Ovary (tissue), 9 donors: ENCODE results near the gene EML6. TPM values are rescaled to one million over a fixed set of nuclear protein-coding genes. Genes with fewer than 3 reads are reported as not detected.
"Not testable (repeated sequence)": the region's sequence is repeated elsewhere in the genome, so short reads cannot be mapped to it uniquely, and the experiment has no call there.

Experiments
- DNase-seq, 5 donors: peaks; one replicate each; pipeline ENCODE4 v3.0.0-alpha.2; 2019 to 2020
- H3K27ac ChIP-seq, 2 donors: fragments of 200-600 bp; one replicate each; pipeline versions ENCODE4 v1.5.1 to v1.8.0; 2019 to 2022
- H3K27me3 ChIP-seq: fragments of 200-600 bp; one replicate; pipeline ENCODE4 v1.8.0; 2022
- H3K36me3 ChIP-seq: fragments of 200-600 bp; sonication (generic); one replicate; pipeline ENCODE4 v1.5.1; 2019
- H3K4me1 ChIP-seq: one replicate; pipeline ENCODE4 v1.8.1; 2013; ENCODE audit warnings: mild to moderate bottlenecking, moderate library complexity; ENCODE audit not compliant: insufficient read depth
- H3K4me3 ChIP-seq: fragments of 200-600 bp; sonication (generic); one replicate; pipeline ENCODE4 v1.5.1; 2017
- H3K9me3 ChIP-seq, 2 donors: fragments of 200-600 bp in 1 of 2; sonication (generic) in 1 of 2; one replicate each; pipeline versions ENCODE4 v1.5.1 to v1.8.1; 2013 to 2019; ENCODE audit warnings: mild to moderate bottlenecking in 1 of 2, moderate library complexity in 1 of 2
- CTCF ChIP-seq, 3 donors: fragments of 450-650 bp in 2 of 3; fragments of 200-600 bp in 1 of 3; IDR thresholded peaks; one replicate each; pipeline versions ENCODE4 v1.5.1 to v1.8.0; 2016 to 2022; ENCODE audit warnings: antibody characterized with exemption in 3 of 3, mild to moderate bottlenecking in 1 of 3
- EP300 ChIP-seq: sonication (generic); formaldehyde crosslinking; IDR thresholded peaks from one replicate; pipeline ENCODE4 v1.6.1; 2017; ENCODE audit warnings: antibody characterized with exemption
- POLR2A ChIP-seq: fragments of 450-650 bp; IDR thresholded peaks from one replicate; pipeline ENCODE4 v1.6.1; 2017; ENCODE audit warnings: antibody characterized with exemption, mild to moderate bottlenecking, moderate library complexity
- WGBS, 3 donors: extraction: QIAGEN DNeasy Blood & Tissue Kit in 1 of 3; methylation state at CpG; one replicate each; pipeline versions ENCODE4 v1.1.5 to v1.1.7; 2013 to 2017; 5-methylcytosine and 5-hydroxymethylcytosine counted together
- intact Hi-C, 4 donors: fragments of 100-400 bp; cut with DNase I; formaldehyde crosslinking; loops; one replicate each; pipeline versions ENCODE4 v1.11.0 to v1.15.1; 2022 to 2023
- polyA plus RNA-seq, 2 donors: library from polyadenylated mRNA; stranded (reverse); fragments of 200-250 nt in 1 of 2; fragments of 350-450 nt in 1 of 2; fragmentation: Illumina TruSeq in 1 of 2; extraction: RNeasy Lipid Tissue Mini Kit (QIAGEN cat#74804) in 1 of 2; gene quantifications; one replicate each; pipeline ENCODE4 v1.2.3, GENCODE V29; 2013 to 2014
- total RNA-seq, 7 donors: library from RNA; depleted of rRNA in 2 of 7; stranded (reverse); fragments of >200 nt in 2 of 7; fragmentation: NEBNext Ultra II Directional in 3 of 7; extraction: Animal tissue kit (Norgen Biotek cat#: 25700) in 3 of 7; gene quantifications; one replicate each; pipeline versions ENCODE4 v1.1.0 to v1.2.4, GENCODE V29; 2016 to 2023
- donor health status: DM: no; HTN: no; CAD: no; lungs with moderate emphysema.
- donor health status: DM: no; HTN: no; CAD: no.
- donor health status: Bipolar disorder and iron deficiency.
- donor health status: DM: yes; HTN: yes; CAD: no.
- donor health status: DM: no; HTN: no; CAD: no.
- donor health status: DM: yes; HTN: yes; CAD: no.

The EML6 gene
- total and polyA plus RNA-seq, 9 donors, result 0.22 to 3.7 (median 0.48) TPM

GRCh38 chr2:54695378-54695777 lies 28.1 kb upstream of the EML6 start:
- Histone ChIP-seq H3K4me3 (no peak overlapping the region), H3K4me1 (no peaks in the 10 kb centered on the region), H3K9me3 (no peaks in the 10 kb centered on the region), H3K27me3 (no peaks in the 10 kb centered on the region), H3K36me3 (no peaks in the 10 kb centered on the region), H3K27ac (no peak overlapping the region)
- WGBS, 3 donors, result 97 to 98% (median 98%) methylated on average over 4 of the region's 4 CpGs
- intact Hi-C loops, result no loop called here
- TF ChIP-seq POLR2A, result no peak
- TF ChIP-seq EP300, result no peak
- no peak for DNase-seq

- no peaks in the 10 kb centered on the region for H3K27me3 ChIP-seq
- no peaks in the 10 kb centered on the region for H3K36me3 ChIP-seq
- 89 to 100% (median 95%) methylated on average over 1 of the region's 1 CpG for WGBS, 3 donors
- no peaks in the 10 kb centered on the region for H3K9me3 ChIP-seq
- no peaks in the 10 kb centered on the region for H3K4me1 ChIP-seq
- no peak for DNase-seq
- no peak for TF ChIP-seq EP300
- TF ChIP-seq POLR2A, result no peak
- no peak for TF ChIP-seq CTCF (IDR thresholded peaks at IDR 0.05)
- no peak overlapping the region for H3K27ac ChIP-seq
- no peak overlapping the region for H3K4me3 ChIP-seq
- intact Hi-C loops, result no loop called here
These were observed 25.5 kb upstream of the EML6 start for GRCh38 chr2:54697934-54698333.

- H3K27me3 ChIP-seq, H3K9me3 ChIP-seq, intact Hi-C loops, H3K27ac ChIP-seq, H3K36me3 ChIP-seq, H3K4me1 ChIP-seq, DNase-seq, H3K4me3 ChIP-seq: not testable (repeated sequence)
- WGBS, 3 donors, result 92 to 98% (median 97%) methylated on average over 30 to 37 of the region's 37 CpGs
These were observed 24.5 kb upstream of the EML6 start for GRCh38 chr2:54698926-54699325.

GRCh38 chr2:54699665-54700064 lies 23.8 kb upstream of the EML6 start:
- intact Hi-C loops, result loop anchor here in 1 of 4 donors (10.0 kb wide), 2 partner anchors 165 to 595 kb away; no protein-coding TSS in a partner anchor
- H3K4me1 ChIP-seq, result no peaks in the 10 kb centered on the region
- TF ChIP-seq CTCF (IDR thresholded peaks at IDR 0.05), result no peak
- no peak for TF ChIP-seq EP300
- no peak for TF ChIP-seq POLR2A
- no peak for DNase-seq
- H3K27me3 ChIP-seq, result no peaks in the 10 kb centered on the region
- no peak overlapping the region for H3K27ac ChIP-seq
- 75 to 95% (median 93%) methylated on average over 2 of the region's 2 CpGs for WGBS, 3 donors
- H3K36me3 ChIP-seq, result no peaks in the 10 kb centered on the region
- no peak overlapping the region for H3K4me3 ChIP-seq
- H3K9me3 ChIP-seq, result no peaks in the 10 kb centered on the region

GRCh38 chr2:54701029-54701428 lies 22.4 kb upstream of the EML6 start:
- TF ChIP-seq CTCF (IDR thresholded peaks at IDR 0.05) (no peak), POLR2A (no peak), EP300 (no peak)
- Histone ChIP-seq H3K4me1 (no peaks in the 10 kb centered on the region), H3K27ac (no peak overlapping the region), H3K9me3 (no peaks in the 10 kb centered on the region), H3K4me3 (no peak overlapping the region), H3K27me3 (no peaks in the 10 kb centered on the region), H3K36me3 (no peaks in the 10 kb centered on the region)
- DNase-seq, result no peak
- 82 to 89% (median 85%) methylated on average over 2 of the region's 2 CpGs for WGBS, 3 donors
- intact Hi-C loops, result loop anchor here in 1 of 4 donors (10.0 kb wide), 2 partner anchors 166 to 596 kb away; no protein-coding TSS in a partner anchor
